WTC11 (cell line): ENCODE data around the gene XPNPEP1. TPM values are rescaled to one million over a fixed set of nuclear protein-coding genes. Genes with fewer than 3 reads are reported as not detected.

Experiments used
- ATAC-seq: fragments of 200-7000 bp; cut with Tn5 transposase; 2 replicates; pipeline ENCODE4 v1.10.0; 2021; ENCODE audit warnings: mild to moderate bottlenecking, moderate library complexity
- CTCF ChIA-PET: fragments of 300-600 bp; sonication (Branson Sonifier 250); formaldehyde crosslinking; loops from one replicate; lab custom pipeline; 2021; ENCODE audit warnings: antibody characterized with exemption; lab: Charles Lee
- POLR2A ChIA-PET: fragments of 350-600 bp; sonication (Branson Sonifier 250); formaldehyde crosslinking; loops from one replicate; lab custom pipeline; 2021; ENCODE audit warnings: antibody characterized with exemption; lab: Charles Lee
- DNase-seq: peaks from one replicate; pipeline ENCODE4 v3.0.0; 2021; ENCODE audit warnings: low spot score
- H3K27ac Mint-ChIP-seq: 2 replicates; pipeline ENCODE4 v1.8.0; 2021; ENCODE audit warnings: mixed read lengths
- H3K27me3 Mint-ChIP-seq: 2 replicates; pipeline ENCODE4 v1.8.0; 2021; ENCODE audit warnings: low read depth, mild to moderate bottlenecking, moderate library complexity, mixed read lengths
- H3K36me3 Mint-ChIP-seq: 2 replicates; pipeline ENCODE4 v1.8.0; 2021; ENCODE audit warnings: mixed read lengths
- H3K4me1 Mint-ChIP-seq: 2 replicates; pipeline ENCODE4 v1.8.0; 2022; ENCODE audit warnings: mixed read lengths
- H3K4me3 Mint-ChIP-seq: 2 replicates; pipeline ENCODE4 v1.8.0; 2021; ENCODE audit warnings: mild to moderate bottlenecking, moderate library complexity, mixed read lengths
- H3K9me3 Mint-ChIP-seq: 2 replicates; pipeline ENCODE4 v1.8.0; 2021; ENCODE audit warnings: mixed read lengths
- CREB1 ChIP-seq: sonication (generic); formaldehyde crosslinking; IDR thresholded peaks from 2 replicates; pipeline ENCODE4 v1.8.0; 2023; ENCODE audit warnings: mild to moderate bottlenecking, missing genetic modification reagents
- EMX1 ChIP-seq: fragments of 250-450 bp; sonication (Bioruptor Pico); IDR thresholded peaks from 2 replicates; pipeline ENCODE4 v1.8.0; 2021; ENCODE audit warnings: mild to moderate bottlenecking
- ETV6 ChIP-seq: sonication (generic); formaldehyde crosslinking; IDR thresholded peaks from 2 replicates; pipeline ENCODE4 v1.8.1; 2022; ENCODE audit warnings: mild to moderate bottlenecking, missing genetic modification reagents
- MXD4 ChIP-seq: fragments of 250-450 bp; sonication (Bioruptor Pico); IDR thresholded peaks from 2 replicates; pipeline ENCODE4 v1.8.0; 2021; ENCODE audit warnings: mild to moderate bottlenecking, moderate library complexity, borderline replicate concordance
- NR2C2 ChIP-seq: sonication (generic); formaldehyde crosslinking; IDR thresholded peaks from 2 replicates; pipeline ENCODE4 v1.8.0; 2022; ENCODE audit warnings: mild to moderate bottlenecking, missing genetic modification reagents
- PRRX2 ChIP-seq: fragments of 250-450 bp; sonication (Bioruptor Pico); IDR thresholded peaks from 2 replicates; pipeline ENCODE4 v1.8.0; 2021; ENCODE audit warnings: mild to moderate bottlenecking
- RORB ChIP-seq: fragments of 250-450 bp; sonication (Bioruptor Pico); IDR thresholded peaks from 2 replicates; pipeline ENCODE4 v1.9.0; 2021; ENCODE audit warnings: mild to moderate bottlenecking
- SMAD4 ChIP-seq: sonication (generic); formaldehyde crosslinking; IDR thresholded peaks from 2 replicates; pipeline ENCODE4 v1.8.0; 2022; ENCODE audit warnings: mild to moderate bottlenecking, missing genetic modification reagents
- SP1 ChIP-seq: sonication (generic); formaldehyde crosslinking; conservative IDR thresholded peaks from 2 replicates; pipeline ENCODE4 v1.8.1; 2022; ENCODE audit warnings: missing genetic modification reagents
- ZNF423 ChIP-seq: fragments of 250-450 bp; sonication (Bioruptor Pico); IDR thresholded peaks from 2 replicates; pipeline ENCODE4 v2.1.2; 2022; ENCODE audit warnings: mild to moderate bottlenecking, moderate library complexity
- total RNA-seq: library from RNA; stranded (reverse); gene quantifications from 3 replicates; pipeline ENCODE4 v1.2.3, GENCODE V29; 2021
- TF ChIP-seq, protein P1 (sequence below): sonication (generic); formaldehyde crosslinking; conservative IDR thresholded peaks from 2 replicates; pipeline ENCODE4 v1.8.1; 2022; ENCODE audit warnings: mild to moderate bottlenecking, missing genetic modification reagents
- TF ChIP-seq, protein P2 (sequence below): sonication (generic); formaldehyde crosslinking; IDR thresholded peaks from 2 replicates; pipeline ENCODE4 v1.8.1; 2023; ENCODE audit warnings: mild to moderate bottlenecking, moderate library complexity, missing genetic modification reagents
- TF ChIP-seq, protein P3 (sequence below): sonication (generic); formaldehyde crosslinking; IDR thresholded peaks from 2 replicates; pipeline ENCODE4 v1.8.0; 2023; ENCODE audit warnings: missing genetic modification reagents
- TF ChIP-seq, protein P4 (sequence below): sonication (generic); formaldehyde crosslinking; IDR thresholded peaks from 2 replicates; pipeline ENCODE4 v1.8.0; 2022; ENCODE audit warnings: mild to moderate bottlenecking, missing genetic modification reagents
- TF ChIP-seq, protein P5 (sequence below): sonication (generic); formaldehyde crosslinking; IDR thresholded peaks from 2 replicates; pipeline ENCODE4 v1.8.1; 2022; ENCODE audit warnings: low read depth, mild to moderate bottlenecking, moderate library complexity, missing genetic modification reagents, borderline replicate concordance
- TF ChIP-seq, protein P6 (sequence below): sonication (generic); formaldehyde crosslinking; IDR thresholded peaks from 2 replicates; pipeline ENCODE4 v1.8.0; 2022; ENCODE audit warnings: mild to moderate bottlenecking, missing genetic modification reagents
- TF ChIP-seq, protein P7 (sequence below): sonication (generic); formaldehyde crosslinking; IDR thresholded peaks from 2 replicates; pipeline ENCODE4 v1.8.1; 2023; ENCODE audit warnings: mild to moderate bottlenecking, missing genetic modification reagents
- TF ChIP-seq, protein P8 (sequence below): sonication (generic); formaldehyde crosslinking; IDR thresholded peaks from 2 replicates; pipeline ENCODE4 v1.8.1; 2022; ENCODE audit warnings: missing genetic modification reagents, borderline replicate concordance

Gene XPNPEP1
- total RNA-seq, 1 experiment from 2014 or later: 59.3 TPM

DNA sequence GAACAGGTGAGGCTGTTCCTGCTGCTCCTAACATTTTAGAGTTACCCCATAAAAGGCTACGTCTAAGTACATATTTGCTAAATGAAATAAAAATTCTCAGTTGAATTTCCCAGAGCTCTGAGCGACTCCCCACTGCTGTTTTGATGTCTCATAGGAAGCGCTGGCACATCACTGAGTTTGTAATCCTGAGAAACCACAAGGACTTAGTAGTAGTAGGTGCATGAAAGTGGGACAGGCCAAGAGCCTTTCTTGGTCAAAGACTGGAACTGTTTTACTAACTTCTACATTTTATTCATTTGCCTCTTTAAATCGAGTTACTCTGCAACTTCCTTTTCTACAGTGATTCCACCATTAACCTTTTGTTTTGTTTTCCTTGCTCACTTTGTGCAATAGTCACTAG lies 85.9 kb downstream of the XPNPEP1 start:
- POLR2A ChIA-PET: no interaction called here
- no peak overlapping the region for H3K4me3 Mint-ChIP-seq
- no peak for TF ChIP-seq ETV6
- TF ChIP-seq, protein P1, sequence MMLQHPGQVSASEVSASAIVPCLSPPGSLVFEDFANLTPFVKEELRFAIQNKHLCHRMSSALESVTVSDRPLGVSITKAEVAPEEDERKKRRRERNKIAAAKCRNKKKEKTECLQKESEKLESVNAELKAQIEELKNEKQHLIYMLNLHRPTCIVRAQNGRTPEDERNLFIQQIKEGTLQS: no peak
- H3K36me3 Mint-ChIP-seq: no peaks in the 10 kb centered on the region
- no peak for ATAC-seq
- DNase-seq: no peak
- 0 out of 2 replicates have a peak, but pooled peaks cover 3% of the 10 kb centered on the region for H3K4me1 Mint-ChIP-seq
- H3K27ac Mint-ChIP-seq: no peak overlapping the region
- H3K27me3 Mint-ChIP-seq: no peaks in the 10 kb centered on the region; the same call in 1 of the 2 replicates
- peaks cover 1% of the 10 kb centered on the region for H3K9me3 Mint-ChIP-seq
- CTCF ChIA-PET: interaction anchor here (1.0 kb wide), 1 partner anchor 47 kb away, joined by 3 read pairs; no protein-coding TSS in a partner anchor

DNA sequence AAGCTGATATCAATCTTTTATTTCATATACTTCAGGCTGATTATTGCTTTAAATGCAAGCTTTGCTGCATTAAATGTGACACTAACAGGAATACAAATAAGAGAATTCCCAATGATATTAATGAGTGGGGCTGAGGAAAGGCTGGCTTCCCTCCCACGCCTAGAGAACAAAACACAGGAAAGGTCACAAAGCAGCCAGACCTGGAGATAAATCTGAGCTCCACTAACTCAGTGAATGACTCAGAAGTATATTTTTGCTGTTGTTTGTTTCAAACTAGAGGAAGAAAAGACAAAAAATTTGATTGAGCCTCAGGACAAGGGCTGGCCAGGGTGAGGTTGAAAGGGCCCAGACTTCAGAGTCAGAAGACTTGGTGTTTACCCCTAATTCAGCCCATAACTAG lies 88.1 kb downstream of the XPNPEP1 start:
- no peak for ATAC-seq
- peaks cover 8% of the 10 kb centered on the region for H3K9me3 Mint-ChIP-seq
- ChIA-PET POLR2A (no interaction called here), CTCF (no interaction called here)
- H3K36me3 Mint-ChIP-seq: peaks cover 3% of the 10 kb centered on the region; the same call in 1 of the 2 replicates
- TF ChIP-seq ZNF423 (CRISPR knock-in tag) (no peak), RORB (CRISPR knock-in tag) (no peak), NR2C2 (CRISPR knock-in tag) (no peak), SMAD4 (CRISPR knock-in tag) (no peak), MXD4 (no peak), CREB1 (no peak), SP1 (CRISPR knock-in tag) (no peak), ETV6 (no peak), PRRX2 (CRISPR knock-in tag) (no peak), EMX1 (CRISPR knock-in tag) (no peak)
- TF ChIP-seq, protein P2, sequence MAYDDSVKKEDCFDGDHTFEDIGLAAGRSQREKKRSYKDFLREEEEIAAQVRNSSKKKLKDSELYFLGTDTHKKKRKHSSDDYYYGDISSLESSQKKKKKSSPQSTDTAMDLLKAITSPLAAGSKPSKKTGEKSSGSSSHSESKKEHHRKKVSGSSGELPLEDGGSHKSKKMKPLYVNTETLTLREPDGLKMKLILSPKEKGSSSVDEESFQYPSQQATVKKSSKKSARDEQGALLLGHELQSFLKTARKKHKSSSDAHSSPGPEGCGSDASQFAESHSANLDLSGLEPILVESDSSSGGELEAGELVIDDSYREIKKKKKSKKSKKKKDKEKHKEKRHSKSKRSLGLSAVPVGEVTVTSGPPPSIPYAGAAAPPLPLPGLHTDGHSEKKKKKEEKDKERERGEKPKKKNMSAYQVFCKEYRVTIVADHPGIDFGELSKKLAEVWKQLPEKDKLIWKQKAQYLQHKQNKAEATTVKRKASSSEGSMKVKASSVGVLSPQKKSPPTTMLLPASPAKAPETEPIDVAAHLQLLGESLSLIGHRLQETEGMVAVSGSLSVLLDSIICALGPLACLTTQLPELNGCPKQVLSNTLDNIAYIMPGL (CRISPR knock-in tag): no peak
- TF ChIP-seq, protein P3, sequence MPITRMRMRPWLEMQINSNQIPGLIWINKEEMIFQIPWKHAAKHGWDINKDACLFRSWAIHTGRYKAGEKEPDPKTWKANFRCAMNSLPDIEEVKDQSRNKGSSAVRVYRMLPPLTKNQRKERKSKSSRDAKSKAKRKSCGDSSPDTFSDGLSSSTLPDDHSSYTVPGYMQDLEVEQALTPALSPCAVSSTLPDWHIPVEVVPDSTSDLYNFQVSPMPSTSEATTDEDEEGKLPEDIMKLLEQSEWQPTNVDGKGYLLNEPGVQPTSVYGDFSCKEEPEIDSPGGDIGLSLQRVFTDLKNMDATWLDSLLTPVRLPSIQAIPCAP (CRISPR knock-in tag): no peak
- TF ChIP-seq, protein P4, sequence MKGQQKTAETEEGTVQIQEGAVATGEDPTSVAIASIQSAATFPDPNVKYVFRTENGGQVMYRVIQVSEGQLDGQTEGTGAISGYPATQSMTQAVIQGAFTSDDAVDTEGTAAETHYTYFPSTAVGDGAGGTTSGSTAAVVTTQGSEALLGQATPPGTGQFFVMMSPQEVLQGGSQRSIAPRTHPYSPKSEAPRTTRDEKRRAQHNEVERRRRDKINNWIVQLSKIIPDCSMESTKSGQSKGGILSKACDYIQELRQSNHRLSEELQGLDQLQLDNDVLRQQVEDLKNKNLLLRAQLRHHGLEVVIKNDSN (CRISPR knock-in tag): no peak
- TF ChIP-seq, protein P5, sequence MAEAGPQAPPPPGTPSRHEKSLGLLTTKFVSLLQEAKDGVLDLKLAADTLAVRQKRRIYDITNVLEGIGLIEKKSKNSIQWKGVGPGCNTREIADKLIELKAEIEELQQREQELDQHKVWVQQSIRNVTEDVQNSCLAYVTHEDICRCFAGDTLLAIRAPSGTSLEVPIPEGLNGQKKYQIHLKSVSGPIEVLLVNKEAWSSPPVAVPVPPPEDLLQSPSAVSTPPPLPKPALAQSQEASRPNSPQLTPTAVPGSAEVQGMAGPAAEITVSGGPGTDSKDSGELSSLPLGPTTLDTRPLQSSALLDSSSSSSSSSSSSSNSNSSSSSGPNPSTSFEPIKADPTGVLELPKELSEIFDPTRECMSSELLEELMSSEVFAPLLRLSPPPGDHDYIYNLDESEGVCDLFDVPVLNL (CRISPR knock-in tag): no peak
- TF ChIP-seq, protein P6, sequence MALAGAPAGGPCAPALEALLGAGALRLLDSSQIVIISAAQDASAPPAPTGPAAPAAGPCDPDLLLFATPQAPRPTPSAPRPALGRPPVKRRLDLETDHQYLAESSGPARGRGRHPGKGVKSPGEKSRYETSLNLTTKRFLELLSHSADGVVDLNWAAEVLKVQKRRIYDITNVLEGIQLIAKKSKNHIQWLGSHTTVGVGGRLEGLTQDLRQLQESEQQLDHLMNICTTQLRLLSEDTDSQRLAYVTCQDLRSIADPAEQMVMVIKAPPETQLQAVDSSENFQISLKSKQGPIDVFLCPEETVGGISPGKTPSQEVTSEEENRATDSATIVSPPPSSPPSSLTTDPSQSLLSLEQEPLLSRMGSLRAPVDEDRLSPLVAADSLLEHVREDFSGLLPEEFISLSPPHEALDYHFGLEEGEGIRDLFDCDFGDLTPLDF: no peak
- H3K4me3 Mint-ChIP-seq: no peak overlapping the region
- no peak overlapping the region for H3K27ac Mint-ChIP-seq
- H3K4me1 Mint-ChIP-seq: 0 out of 2 replicates have a peak, but pooled peaks cover 3% of the 10 kb centered on the region
- no peak for DNase-seq
- H3K27me3 Mint-ChIP-seq: no peaks in the 10 kb centered on the region; the same call in 1 of the 2 replicates

DNA sequence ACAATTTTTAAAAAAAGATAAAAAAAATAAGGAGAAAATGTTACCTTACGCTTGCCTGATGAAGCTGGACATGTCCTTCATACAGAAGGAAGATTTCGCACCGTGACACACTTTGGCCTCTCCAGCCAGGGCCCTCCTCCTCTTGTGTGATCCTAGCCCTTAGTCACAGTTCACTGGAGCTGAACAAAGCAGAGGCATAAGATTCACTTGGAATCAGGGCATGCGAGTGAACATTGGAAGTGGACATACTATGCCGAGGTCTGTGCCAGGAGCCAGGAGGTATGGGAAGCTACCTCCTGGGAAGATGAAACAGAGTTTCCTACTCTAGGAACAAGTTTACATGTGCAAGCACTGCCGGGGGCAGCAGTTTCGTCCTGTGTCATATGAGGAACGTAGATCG lies 91.5 kb downstream of the XPNPEP1 start:
- H3K9me3 Mint-ChIP-seq: peaks cover 8% of the 10 kb centered on the region
- DNase-seq (no peak), ATAC-seq (no peak)
- ChIA-PET POLR2A (no interaction called here), CTCF (no interaction called here)
- TF ChIP-seq, protein P2 (CRISPR knock-in tag): no peak
- TF ChIP-seq NR2C2 (CRISPR knock-in tag): no peak
- TF ChIP-seq, protein P4 (CRISPR knock-in tag): no peak
- TF ChIP-seq, protein P7, sequence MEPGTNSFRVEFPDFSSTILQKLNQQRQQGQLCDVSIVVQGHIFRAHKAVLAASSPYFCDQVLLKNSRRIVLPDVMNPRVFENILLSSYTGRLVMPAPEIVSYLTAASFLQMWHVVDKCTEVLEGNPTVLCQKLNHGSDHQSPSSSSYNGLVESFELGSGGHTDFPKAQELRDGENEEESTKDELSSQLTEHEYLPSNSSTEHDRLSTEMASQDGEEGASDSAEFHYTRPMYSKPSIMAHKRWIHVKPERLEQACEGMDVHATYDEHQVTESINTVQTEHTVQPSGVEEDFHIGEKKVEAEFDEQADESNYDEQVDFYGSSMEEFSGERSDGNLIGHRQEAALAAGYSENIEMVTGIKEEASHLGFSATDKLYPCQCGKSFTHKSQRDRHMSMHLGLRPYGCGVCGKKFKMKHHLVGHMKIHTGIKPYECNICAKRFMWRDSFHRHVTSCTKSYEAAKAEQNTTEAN (CRISPR knock-in tag): no peak
- TF ChIP-seq, protein P8, sequence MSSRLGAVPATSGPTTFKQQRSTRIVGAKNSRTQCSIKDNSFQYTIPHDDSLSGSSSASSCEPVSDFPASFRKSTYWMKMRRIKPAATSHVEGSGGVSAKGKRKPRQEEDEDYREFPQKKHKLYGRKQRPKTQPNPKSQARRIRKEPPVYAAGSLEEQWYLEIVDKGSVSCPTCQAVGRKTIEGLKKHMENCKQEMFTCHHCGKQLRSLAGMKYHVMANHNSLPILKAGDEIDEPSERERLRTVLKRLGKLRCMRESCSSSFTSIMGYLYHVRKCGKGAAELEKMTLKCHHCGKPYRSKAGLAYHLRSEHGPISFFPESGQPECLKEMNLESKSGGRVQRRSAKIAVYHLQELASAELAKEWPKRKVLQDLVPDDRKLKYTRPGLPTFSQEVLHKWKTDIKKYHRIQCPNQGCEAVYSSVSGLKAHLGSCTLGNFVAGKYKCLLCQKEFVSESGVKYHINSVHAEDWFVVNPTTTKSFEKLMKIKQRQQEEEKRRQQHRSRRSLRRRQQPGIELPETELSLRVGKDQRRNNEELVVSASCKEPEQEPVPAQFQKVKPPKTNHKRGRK (CRISPR knock-in tag): no peak
- H3K27ac Mint-ChIP-seq: no peak overlapping the region
- H3K4me3 Mint-ChIP-seq: no peak overlapping the region
- no peaks in the 10 kb centered on the region for H3K4me1 Mint-ChIP-seq
- peaks cover 3% of the 10 kb centered on the region; the same call in 1 of the 2 replicates for H3K36me3 Mint-ChIP-seq
- H3K27me3 Mint-ChIP-seq: no peaks in the 10 kb centered on the region; the same call in 1 of the 2 replicates
